Esophagus squamous epithelium (tissue), 4 donors: ENCODE measurements around the gene GADD45B.

ENCODE experiments used
- CTCF ChIP-seq, 6 experiments: fragments of 450-650 bp in 4 of 6; fragments of 200-600 bp in 2 of 6; sonication (generic) in 2 of 6; IDR thresholded peaks; one replicate each; pipeline ENCODE4 v1.5.1; 2016 to 2019; ENCODE audit warnings: antibody characterized with exemption in 6 of 6, mild to moderate bottlenecking in 4 of 6, moderate library complexity in 4 of 6
- POLR2A ChIP-seq, 4 donors: fragments of 450-650 bp; IDR thresholded peaks; one replicate each; pipeline ENCODE4 v1.6.1; 2017; ENCODE audit warnings: antibody characterized with exemption in 4 of 4, mild to moderate bottlenecking in 4 of 4, moderate library complexity in 3 of 4

- TF ChIP-seq CTCF (IDR thresholded peaks at IDR 0.05) (no peak), POLR2A (IDR thresholded peaks at IDR 0.05) (no peak)
Observed at GRCh38 chr19:2500841-2501261, 24.9 kb downstream of the GADD45B start.
